ENCODE measurements around the gene CDC14A.

DNA sequence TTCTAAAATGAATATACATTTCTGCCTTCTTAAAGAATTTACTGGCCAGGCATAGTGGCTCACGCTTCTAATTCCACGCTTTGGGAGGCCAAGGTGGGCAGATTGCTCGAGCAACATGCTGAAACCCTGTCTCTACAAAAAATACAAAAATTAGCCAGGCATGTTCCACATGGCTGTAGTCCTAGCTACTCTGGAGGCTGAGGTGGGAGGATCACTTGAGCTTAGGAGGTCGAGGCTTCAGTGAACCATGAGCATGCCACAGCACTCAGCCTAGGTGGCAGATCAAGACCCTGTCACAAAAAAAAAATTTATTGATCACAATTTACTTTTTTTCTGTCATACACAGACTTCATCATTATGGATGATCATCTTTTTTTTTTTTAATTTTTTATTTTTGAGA is 11.5 kb downstream of the CDC14A start:
- TF ChIP-seq, protein P1, sequence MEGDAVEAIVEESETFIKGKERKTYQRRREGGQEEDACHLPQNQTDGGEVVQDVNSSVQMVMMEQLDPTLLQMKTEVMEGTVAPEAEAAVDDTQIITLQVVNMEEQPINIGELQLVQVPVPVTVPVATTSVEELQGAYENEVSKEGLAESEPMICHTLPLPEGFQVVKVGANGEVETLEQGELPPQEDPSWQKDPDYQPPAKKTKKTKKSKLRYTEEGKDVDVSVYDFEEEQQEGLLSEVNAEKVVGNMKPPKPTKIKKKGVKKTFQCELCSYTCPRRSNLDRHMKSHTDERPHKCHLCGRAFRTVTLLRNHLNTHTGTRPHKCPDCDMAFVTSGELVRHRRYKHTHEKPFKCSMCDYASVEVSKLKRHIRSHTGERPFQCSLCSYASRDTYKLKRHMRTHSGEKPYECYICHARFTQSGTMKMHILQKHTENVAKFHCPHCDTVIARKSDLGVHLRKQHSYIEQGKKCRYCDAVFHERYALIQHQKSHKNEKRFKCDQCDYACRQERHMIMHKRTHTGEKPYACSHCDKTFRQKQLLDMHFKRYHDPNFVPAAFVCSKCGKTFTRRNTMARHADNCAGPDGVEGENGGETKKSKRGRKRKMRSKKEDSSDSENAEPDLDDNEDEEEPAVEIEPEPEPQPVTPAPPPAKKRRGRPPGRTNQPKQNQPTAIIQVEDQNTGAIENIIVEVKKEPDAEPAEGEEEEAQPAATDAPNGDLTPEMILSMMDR (IDR thresholded peaks at IDR 0.05), result no peak
- TF ChIP-seq POLR2A (IDR thresholded peaks at IDR 0.05), result no peak

Data from body of pancreas (tissue), 4 donors.